ENCODE data around the gene CEPT1. TPM values are rescaled to one million over a fixed set of nuclear protein-coding genes. Genes with fewer than 3 reads are reported as not detected.

CEPT1 gene
- polyA plus RNA-seq, 2 donors = 11.9 to 13.5 TPM

- Histone ChIP-seq H3K36me3 (ENCODE audit: control insufficient read depth in 2 of 2, insufficient read depth in 2 of 2, low read length in 1 of 2) (peaks cover 3 to 4% of the 10 kb centered on the region in 2 donors), H3K4me3 (ENCODE audit: low read depth in 1 of 2, low read length in 2 of 2) (no peak overlapping the region), H3K27me3 (ENCODE audit: control insufficient read depth in 1 of 2, insufficient read depth in 2 of 2, low read length in 2 of 2) (no peaks in the 10 kb centered on the region), H3K4me1 (ENCODE audit: control insufficient read depth in 2 of 2, insufficient read depth in 2 of 2, low read length in 1 of 2) (peaks cover 0 to 2% of the 10 kb centered on the region in 2 donors), H3K9me3 (ENCODE audit: control insufficient read depth in 2 of 2, insufficient read depth in 1 of 2, low read depth in 1 of 2, low read length in 1 of 2) (no peaks in the 10 kb centered on the region), H3K27ac (ENCODE audit: low read depth in 2 of 2, low read length in 1 of 2) (no peak overlapping the region)
Observed at GRCh38 chr1:111145963-111146768, 6.1 kb downstream of the CEPT1 start.

- H3K36me3 ChIP-seq (ENCODE audit: control insufficient read depth in 2 of 2, insufficient read depth in 2 of 2, low read length in 1 of 2) = peaks cover 3 to 5% of the 10 kb centered on the region in 2 donors
- peaks cover 0 to 2% of the 10 kb centered on the region in 2 donors for H3K4me1 ChIP-seq (ENCODE audit: control insufficient read depth in 2 of 2, insufficient read depth in 2 of 2, low read length in 1 of 2)
- no peak overlapping the region for H3K27ac ChIP-seq (ENCODE audit: low read depth in 2 of 2, low read length in 1 of 2)
- no peak overlapping the region for H3K4me3 ChIP-seq (ENCODE audit: low read depth in 1 of 2, low read length in 2 of 2)
- no peaks in the 10 kb centered on the region for H3K27me3 ChIP-seq (ENCODE audit: control insufficient read depth in 1 of 2, insufficient read depth in 2 of 2, low read length in 2 of 2)
- 70 to 74% methylated on average over 3 of the region's 3 CpGs for WGBS, 2 donors
- no peaks in the 10 kb centered on the region for H3K9me3 ChIP-seq (ENCODE audit: control insufficient read depth in 2 of 2, insufficient read depth in 1 of 2, low read depth in 1 of 2, low read length in 1 of 2)
Observed at GRCh38 chr1:111147948-111148347, 7.9 kb downstream of the CEPT1 start.

- H3K4me3 ChIP-seq (ENCODE audit: low read depth in 1 of 2, low read length in 2 of 2) = no peak overlapping the region
- H3K4me1 ChIP-seq (ENCODE audit: control insufficient read depth in 2 of 2, insufficient read depth in 2 of 2, low read length in 1 of 2) = peaks cover 0 to 2% of the 10 kb centered on the region in 2 donors
- no peaks in the 10 kb centered on the region for H3K27me3 ChIP-seq (ENCODE audit: control insufficient read depth in 1 of 2, insufficient read depth in 2 of 2, low read length in 2 of 2)
- peaks cover 3 to 5% of the 10 kb centered on the region in 2 donors for H3K36me3 ChIP-seq (ENCODE audit: control insufficient read depth in 2 of 2, insufficient read depth in 2 of 2, low read length in 1 of 2)
- no peak overlapping the region for H3K27ac ChIP-seq (ENCODE audit: low read depth in 2 of 2, low read length in 1 of 2)
- no peaks in the 10 kb centered on the region for H3K9me3 ChIP-seq (ENCODE audit: control insufficient read depth in 2 of 2, insufficient read depth in 1 of 2, low read depth in 1 of 2, low read length in 1 of 2)
- 75 to 86% methylated on average over 2 of the region's 2 CpGs for WGBS, 2 donors
Observed at GRCh38 chr1:111148376-111148881, 8.4 kb downstream of the CEPT1 start.

DNA sequence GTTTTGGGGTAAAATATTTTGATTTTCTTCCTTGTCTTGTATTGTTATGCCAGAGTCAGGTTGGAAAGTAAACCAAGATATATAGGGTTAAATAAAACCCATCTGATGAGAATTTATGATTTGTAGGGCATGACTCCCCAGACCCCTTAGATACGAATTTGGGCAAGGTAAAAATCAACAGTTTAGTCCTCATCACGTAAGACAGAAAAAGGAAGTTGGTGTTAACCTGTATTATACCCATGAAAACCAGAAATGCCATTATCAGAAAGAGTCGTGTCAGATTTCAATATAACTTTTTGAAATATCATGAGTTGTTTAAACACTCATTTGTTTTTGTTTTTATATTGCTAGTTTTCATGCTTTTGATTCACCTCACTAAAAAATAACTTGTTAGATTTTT lies 11.8 kb downstream of the CEPT1 start:
- H3K36me3 ChIP-seq (ENCODE audit: control insufficient read depth in 2 of 2, insufficient read depth in 2 of 2, low read length in 1 of 2) = peaks cover 2 to 3% of the 10 kb centered on the region in 2 donors

DNA sequence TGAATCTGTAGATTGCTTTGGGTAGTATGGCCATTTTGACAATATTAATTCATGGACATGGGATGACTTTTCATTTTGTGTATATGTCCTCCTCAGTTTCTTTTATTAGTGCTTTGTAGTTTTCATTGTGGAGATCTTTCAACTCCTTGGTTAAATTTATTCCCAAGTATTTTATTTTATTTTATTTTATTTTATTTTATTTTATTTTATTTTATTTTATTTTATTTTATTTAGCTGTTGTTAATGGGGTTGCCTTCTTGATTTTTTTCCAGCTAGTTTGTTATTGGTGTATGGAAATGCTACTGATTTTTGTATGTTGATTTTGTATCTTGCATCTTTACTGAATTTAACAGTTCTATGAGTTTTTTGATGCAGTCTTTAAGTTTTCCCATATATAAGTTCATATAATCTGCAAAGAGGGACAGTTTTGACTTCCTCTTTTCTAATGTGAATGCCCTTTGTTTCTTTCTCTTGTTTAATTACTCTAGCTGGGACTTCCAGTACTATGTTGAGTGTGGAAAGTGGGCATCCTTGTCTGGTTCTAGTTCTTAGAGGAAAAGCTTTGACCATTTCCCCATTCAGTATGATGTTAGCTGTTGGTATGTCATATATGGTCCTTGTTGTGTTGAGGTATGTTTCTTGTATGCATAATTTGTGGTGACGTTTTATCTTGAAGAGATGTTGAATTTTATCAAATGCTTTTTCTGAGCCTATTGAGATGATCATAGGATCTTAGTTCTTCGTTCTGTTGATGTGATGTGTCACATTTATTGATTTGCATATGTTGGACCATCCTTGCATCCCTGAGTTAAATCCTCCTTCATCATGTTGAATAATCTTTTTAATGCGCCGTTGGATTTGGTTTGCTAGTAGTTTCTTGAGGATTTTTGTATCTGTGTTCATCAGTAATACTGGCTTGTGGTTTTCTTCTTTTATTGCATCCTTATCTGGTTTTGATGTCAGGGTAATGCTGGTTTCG lies 14.3 kb downstream of the CEPT1 start:
- H3K27ac ChIP-seq (ENCODE audit: low read depth in 2 of 2, low read length in 1 of 2) = no peak overlapping the region
- 94 to 97% methylated on average over 5 of the region's 5 CpGs for WGBS, 2 donors
- H3K27me3 ChIP-seq (ENCODE audit: control insufficient read depth in 1 of 2, insufficient read depth in 2 of 2, low read length in 2 of 2) = no peaks in the 10 kb centered on the region
- no peak overlapping the region for H3K4me3 ChIP-seq (ENCODE audit: low read depth in 1 of 2, low read length in 2 of 2)
- peaks cover 0 to 2% of the 10 kb centered on the region in 2 donors for H3K36me3 ChIP-seq (ENCODE audit: control insufficient read depth in 2 of 2, insufficient read depth in 2 of 2, low read length in 1 of 2)
- H3K9me3 ChIP-seq (ENCODE audit: control insufficient read depth in 2 of 2, insufficient read depth in 1 of 2, low read depth in 1 of 2, low read length in 1 of 2) = no peaks in the 10 kb centered on the region
- no peaks in the 10 kb centered on the region for H3K4me1 ChIP-seq (ENCODE audit: control insufficient read depth in 2 of 2, insufficient read depth in 2 of 2, low read length in 1 of 2)

More for the DNA sequence above, 11.8 kb downstream of the CEPT1 start:
- Histone ChIP-seq H3K4me3 (ENCODE audit: low read depth in 1 of 2, low read length in 2 of 2) (no peak overlapping the region), H3K27me3 (ENCODE audit: control insufficient read depth in 1 of 2, insufficient read depth in 2 of 2, low read length in 2 of 2) (no peaks in the 10 kb centered on the region), H3K9me3 (ENCODE audit: control insufficient read depth in 2 of 2, insufficient read depth in 1 of 2, low read depth in 1 of 2, low read length in 1 of 2) (no peaks in the 10 kb centered on the region), H3K27ac (ENCODE audit: low read depth in 2 of 2, low read length in 1 of 2) (no peak overlapping the region), H3K4me1 (ENCODE audit: control insufficient read depth in 2 of 2, insufficient read depth in 2 of 2, low read length in 1 of 2) (no peaks in the 10 kb centered on the region)
- WGBS, 2 donors = 60 to 66% methylated on average over 3 of the region's 3 CpGs

DNA sequence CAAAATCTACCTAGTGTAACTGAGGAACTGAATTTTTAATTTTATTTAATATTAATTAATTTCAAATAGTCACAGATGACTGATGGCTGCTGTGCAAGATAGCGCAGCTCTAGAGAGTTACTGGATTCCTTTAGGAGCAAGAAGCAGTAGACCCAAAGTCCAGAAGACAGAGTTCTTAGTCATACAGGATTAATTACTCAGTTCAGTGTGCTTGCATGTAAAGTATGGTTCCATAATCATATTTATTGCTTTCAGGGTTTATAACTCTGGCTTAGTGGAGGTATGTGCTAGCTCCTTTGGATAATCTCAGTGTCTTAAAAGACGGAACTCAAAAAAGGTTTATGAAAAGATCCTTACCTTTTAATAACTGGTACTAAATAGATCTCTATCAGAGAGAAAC lies 17.4 kb downstream of the CEPT1 start:
- Histone ChIP-seq H3K9me3 (ENCODE audit: control insufficient read depth in 2 of 2, insufficient read depth in 1 of 2, low read depth in 1 of 2, low read length in 1 of 2) (no peaks in the 10 kb centered on the region), H3K36me3 (ENCODE audit: control insufficient read depth in 2 of 2, insufficient read depth in 2 of 2, low read length in 1 of 2) (peaks cover 0 to 4% of the 10 kb centered on the region in 2 donors), H3K4me3 (ENCODE audit: low read depth in 1 of 2, low read length in 2 of 2) (no peak overlapping the region), H3K27ac (ENCODE audit: low read depth in 2 of 2, low read length in 1 of 2) (no peak overlapping the region), H3K4me1 (ENCODE audit: control insufficient read depth in 2 of 2, insufficient read depth in 2 of 2, low read length in 1 of 2) (no peaks in the 10 kb centered on the region), H3K27me3 (ENCODE audit: control insufficient read depth in 1 of 2, insufficient read depth in 2 of 2, low read length in 2 of 2) (no peaks in the 10 kb centered on the region)
- WGBS, 2 donors = 88 to 97% methylated on average over 2 of the region's 2 CpGs

GRCh38 chr1:111161843-111162487 lies 21.9 kb downstream of the CEPT1 start:
- H3K36me3 ChIP-seq (ENCODE audit: control insufficient read depth in 2 of 2, insufficient read depth in 2 of 2, low read length in 1 of 2) = peaks cover 0 to 4% of the 10 kb centered on the region in 2 donors
- no peak overlapping the region for H3K27ac ChIP-seq (ENCODE audit: low read depth in 2 of 2, low read length in 1 of 2)
- H3K27me3 ChIP-seq (ENCODE audit: control insufficient read depth in 1 of 2, insufficient read depth in 2 of 2, low read length in 2 of 2) = no peaks in the 10 kb centered on the region
- H3K9me3 ChIP-seq (ENCODE audit: control insufficient read depth in 2 of 2, insufficient read depth in 1 of 2, low read depth in 1 of 2, low read length in 1 of 2) = no peaks in the 10 kb centered on the region
- no peaks in the 10 kb centered on the region for H3K4me1 ChIP-seq (ENCODE audit: control insufficient read depth in 2 of 2, insufficient read depth in 2 of 2, low read length in 1 of 2)
- WGBS, 2 donors = 38 to 56% methylated on average over 1 of the region's 1 CpG
- H3K4me3 ChIP-seq (ENCODE audit: low read depth in 1 of 2, low read length in 2 of 2) = no peak overlapping the region

GRCh38 chr1:111162488-111162880 lies 22.5 kb downstream of the CEPT1 start:
- H3K27me3 ChIP-seq (ENCODE audit: control insufficient read depth in 1 of 2, insufficient read depth in 2 of 2, low read length in 2 of 2) = no peaks in the 10 kb centered on the region
- no peak overlapping the region for H3K27ac ChIP-seq (ENCODE audit: low read depth in 2 of 2, low read length in 1 of 2)
- 94 to 97% methylated on average over 2 of the region's 2 CpGs for WGBS, 2 donors
- H3K36me3 ChIP-seq (ENCODE audit: control insufficient read depth in 2 of 2, insufficient read depth in 2 of 2, low read length in 1 of 2) = peaks cover 0 to 4% of the 10 kb centered on the region in 2 donors
- H3K4me1 ChIP-seq (ENCODE audit: control insufficient read depth in 2 of 2, insufficient read depth in 2 of 2, low read length in 1 of 2) = no peaks in the 10 kb centered on the region
- H3K4me3 ChIP-seq (ENCODE audit: low read depth in 1 of 2, low read length in 2 of 2) = no peak overlapping the region
- no peaks in the 10 kb centered on the region for H3K9me3 ChIP-seq (ENCODE audit: control insufficient read depth in 2 of 2, insufficient read depth in 1 of 2, low read depth in 1 of 2, low read length in 1 of 2)

DNA sequence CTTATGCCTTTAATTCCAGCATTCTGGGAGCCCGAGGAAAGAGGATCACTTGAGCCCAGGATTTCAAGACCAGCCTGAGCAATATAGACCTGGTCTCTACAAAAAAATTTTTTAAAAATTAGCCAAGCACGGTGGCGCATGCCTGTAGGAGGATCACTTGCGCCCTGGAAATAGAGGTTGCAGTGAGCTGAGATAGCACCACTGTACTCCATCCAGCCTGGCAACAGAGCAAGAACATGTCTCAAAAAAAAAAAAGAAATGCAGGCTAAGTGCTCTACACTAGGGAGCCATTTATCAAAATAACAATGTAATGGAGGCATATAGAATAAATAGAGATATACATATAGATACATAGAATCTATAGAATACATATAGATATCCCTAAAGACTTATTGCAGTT lies 23.3 kb downstream of the CEPT1 start:
- Histone ChIP-seq H3K9me3 (ENCODE audit: control insufficient read depth in 2 of 2, insufficient read depth in 1 of 2, low read depth in 1 of 2, low read length in 1 of 2) (no peaks in the 10 kb centered on the region), H3K4me3 (ENCODE audit: low read depth in 1 of 2, low read length in 2 of 2) (no peak overlapping the region), H3K4me1 (ENCODE audit: control insufficient read depth in 2 of 2, insufficient read depth in 2 of 2, low read length in 1 of 2) (no peaks in the 10 kb centered on the region), H3K36me3 (ENCODE audit: control insufficient read depth in 2 of 2, insufficient read depth in 2 of 2, low read length in 1 of 2) (peaks cover 0 to 4% of the 10 kb centered on the region in 2 donors), H3K27me3 (ENCODE audit: control insufficient read depth in 1 of 2, insufficient read depth in 2 of 2, low read length in 2 of 2) (no peaks in the 10 kb centered on the region), H3K27ac (ENCODE audit: low read depth in 2 of 2, low read length in 1 of 2) (no peak overlapping the region)
- 95 to 96% methylated on average over 4 of the region's 4 CpGs for WGBS, 2 donors
